ENCODE results near the gene PFDN2.

DNA sequence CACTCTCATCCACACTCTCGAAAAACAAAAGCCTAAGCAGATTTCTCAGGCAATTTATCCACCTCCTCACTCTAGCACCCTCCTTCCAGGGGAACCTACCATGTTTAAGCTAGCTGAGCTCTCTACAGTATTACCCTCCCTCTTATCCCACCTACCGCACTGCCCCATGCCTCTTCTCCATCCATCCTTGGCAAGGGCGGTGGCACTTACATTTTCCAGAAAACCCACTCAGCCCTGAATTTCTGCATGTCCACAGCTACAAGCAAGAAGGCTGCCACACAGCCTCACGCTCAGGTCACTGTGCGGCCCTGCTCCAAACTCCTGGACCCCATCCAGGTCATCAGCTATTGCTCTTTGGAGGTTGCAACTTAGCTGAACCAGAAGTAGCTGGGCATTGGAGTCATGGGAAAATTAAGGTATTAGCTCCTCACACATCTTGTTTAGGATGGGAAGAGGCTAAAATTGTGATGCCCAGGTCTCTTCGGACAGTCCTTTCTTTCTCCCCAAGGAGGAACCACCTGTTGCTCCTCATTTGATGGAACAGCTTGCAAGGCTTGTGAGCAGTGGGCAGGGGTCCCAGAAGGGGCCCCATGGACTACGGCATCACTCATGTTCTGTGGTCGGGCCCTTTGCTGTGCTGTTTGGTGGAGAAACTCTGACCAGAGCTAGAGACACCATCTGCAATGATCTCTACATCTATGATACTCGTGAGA is 18.6 kb downstream of the PFDN2 start:
- TF ChIP-seq POLR2A (IDR thresholded peaks at IDR 0.05; ENCODE audit: extremely low read depth, insufficient read length) (no peak), MYC (IDR thresholded peaks at IDR 0.05; ENCODE audit: low read depth, low read length) (no peak)
- TF ChIP-seq, protein P1, sequence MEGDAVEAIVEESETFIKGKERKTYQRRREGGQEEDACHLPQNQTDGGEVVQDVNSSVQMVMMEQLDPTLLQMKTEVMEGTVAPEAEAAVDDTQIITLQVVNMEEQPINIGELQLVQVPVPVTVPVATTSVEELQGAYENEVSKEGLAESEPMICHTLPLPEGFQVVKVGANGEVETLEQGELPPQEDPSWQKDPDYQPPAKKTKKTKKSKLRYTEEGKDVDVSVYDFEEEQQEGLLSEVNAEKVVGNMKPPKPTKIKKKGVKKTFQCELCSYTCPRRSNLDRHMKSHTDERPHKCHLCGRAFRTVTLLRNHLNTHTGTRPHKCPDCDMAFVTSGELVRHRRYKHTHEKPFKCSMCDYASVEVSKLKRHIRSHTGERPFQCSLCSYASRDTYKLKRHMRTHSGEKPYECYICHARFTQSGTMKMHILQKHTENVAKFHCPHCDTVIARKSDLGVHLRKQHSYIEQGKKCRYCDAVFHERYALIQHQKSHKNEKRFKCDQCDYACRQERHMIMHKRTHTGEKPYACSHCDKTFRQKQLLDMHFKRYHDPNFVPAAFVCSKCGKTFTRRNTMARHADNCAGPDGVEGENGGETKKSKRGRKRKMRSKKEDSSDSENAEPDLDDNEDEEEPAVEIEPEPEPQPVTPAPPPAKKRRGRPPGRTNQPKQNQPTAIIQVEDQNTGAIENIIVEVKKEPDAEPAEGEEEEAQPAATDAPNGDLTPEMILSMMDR (IDR thresholded peaks at IDR 0.05; ENCODE audit: low read depth, low read length), result no peak
- TF ChIP-seq, protein P2, sequence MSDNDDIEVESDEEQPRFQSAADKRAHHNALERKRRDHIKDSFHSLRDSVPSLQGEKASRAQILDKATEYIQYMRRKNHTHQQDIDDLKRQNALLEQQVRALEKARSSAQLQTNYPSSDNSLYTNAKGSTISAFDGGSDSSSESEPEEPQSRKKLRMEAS (IDR thresholded peaks at IDR 0.05; ENCODE audit: low read depth, low read length), result no peak
